ENCODE measurements around the gene NUDT14. TPM values are rescaled to one million over a fixed set of nuclear protein-coding genes. Genes with fewer than 3 reads are reported as not detected.

Gene NUDT14
- total RNA-seq, 2 experiments from 2014 or later, result 23.3 to 28.0 TPM

DNA sequence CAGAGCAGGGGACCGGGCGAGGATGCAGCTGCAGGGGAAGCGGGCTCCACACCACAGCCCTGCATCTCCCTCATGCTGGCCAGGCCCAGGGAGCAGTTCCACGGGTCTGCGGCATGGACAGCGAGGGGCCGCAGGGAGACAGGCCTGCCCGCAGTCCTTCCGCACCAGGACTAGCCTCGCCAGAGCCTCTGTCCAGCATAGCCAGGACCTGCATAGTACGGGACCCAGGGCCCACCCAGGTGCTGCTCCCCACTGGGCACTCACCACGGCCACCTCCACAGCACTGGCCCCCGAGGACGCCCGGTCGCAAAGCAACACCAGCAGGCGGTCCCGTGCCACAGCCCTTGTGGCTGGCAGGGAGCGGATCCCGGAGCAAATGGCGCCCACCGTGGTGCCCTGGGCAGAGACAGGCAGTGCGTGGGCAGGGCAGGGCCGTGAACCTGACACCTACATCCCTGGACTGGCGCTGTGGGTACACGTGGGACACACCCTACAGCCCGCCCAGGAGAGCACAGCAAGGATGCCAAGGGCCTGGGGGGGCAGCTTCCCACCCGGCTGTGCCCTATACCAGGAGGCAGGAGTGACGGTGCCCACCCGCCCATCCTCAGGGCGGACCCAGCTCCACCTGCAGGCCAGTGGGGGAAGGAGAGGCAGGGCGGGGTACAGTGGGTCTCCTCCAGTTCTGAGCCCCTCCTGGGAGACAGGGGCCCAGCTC, 36.3 kb downstream of the NUDT14 start:
- Mint-ChIP-seq H3K36me3 (peaks cover 2% of the 10 kb centered on the region), H3K27me3 (no peaks in the 10 kb centered on the region), H3K27ac (no peak overlapping the region), H3K4me3 (no peak overlapping the region), H3K4me1 (no peaks in the 10 kb centered on the region), H3K9me3 (peaks cover 9% of the 10 kb centered on the region)
- ATAC-seq (ENCODE audit: low read depth) (no peak), DNase-seq (peak; percentile 25)
- POLR2A ChIA-PET, result no interaction called here

DNA sequence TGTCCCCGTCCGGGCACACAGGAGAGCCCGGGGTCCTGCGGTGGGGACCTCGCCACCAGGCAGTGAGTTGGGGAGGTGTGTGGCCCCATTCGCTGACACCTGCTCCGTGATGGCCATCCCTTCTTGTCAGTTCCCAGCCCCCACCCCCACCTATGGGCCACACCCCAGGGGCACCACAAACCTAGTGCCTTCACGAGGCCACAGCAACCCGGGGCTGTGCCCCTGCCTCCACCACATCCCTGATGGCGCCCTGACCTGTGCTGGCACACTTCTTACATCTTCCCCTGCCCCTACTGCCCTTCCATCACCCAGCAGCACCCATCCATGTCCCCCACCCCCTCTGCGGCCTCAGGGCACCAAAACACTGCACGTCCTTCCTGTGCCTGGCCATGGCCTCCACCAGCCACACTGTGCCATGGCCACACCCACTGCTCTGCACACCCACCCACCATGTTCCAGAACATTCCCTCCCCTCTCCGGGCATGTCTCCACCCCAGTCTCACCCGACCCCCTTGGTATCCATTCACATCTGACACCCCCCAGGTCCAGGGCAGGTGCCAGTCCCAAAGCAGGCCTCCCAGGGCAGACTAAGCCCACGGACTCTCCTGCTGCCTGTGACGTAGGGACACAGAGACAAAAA, 37.0 kb downstream of the NUDT14 start:
- Mint-ChIP-seq H3K9me3 (peaks cover 9% of the 10 kb centered on the region), H3K4me1 (no peaks in the 10 kb centered on the region), H3K36me3 (peaks cover 2% of the 10 kb centered on the region), H3K27me3 (no peaks in the 10 kb centered on the region), H3K4me3 (no peak overlapping the region), H3K27ac (no peak overlapping the region)
- ATAC-seq (ENCODE audit: low read depth) (no peak), DNase-seq (no peak)
- POLR2A ChIA-PET, result no interaction called here

- Mint-ChIP-seq H3K9me3 (peaks cover 9% of the 10 kb centered on the region), H3K4me3 (no peak overlapping the region), H3K4me1 (no peaks in the 10 kb centered on the region), H3K27me3 (no peaks in the 10 kb centered on the region), H3K36me3 (peaks cover 2% of the 10 kb centered on the region), H3K27ac (no peak overlapping the region)
- POLR2A ChIA-PET, result no interaction called here
- no peak for DNase-seq
- ATAC-seq (ENCODE audit: low read depth), result no peak
These were observed 37.6 kb downstream of the NUDT14 start for GRCh38 chr14:105143451-105144025.

- Mint-ChIP-seq H3K4me1 (no peaks in the 10 kb centered on the region), H3K4me3 (no peak overlapping the region), H3K27me3 (no peaks in the 10 kb centered on the region), H3K36me3 (peaks cover 2% of the 10 kb centered on the region), H3K9me3 (peaks cover 9% of the 10 kb centered on the region), H3K27ac (no peak overlapping the region)
- POLR2A ChIA-PET, result no interaction called here
- ATAC-seq (ENCODE audit: low read depth) (no peak), DNase-seq (no peak)
These were observed 38.3 kb downstream of the NUDT14 start for GRCh38 chr14:105142651-105143450.

- H3K4me1 Mint-ChIP-seq, result no peaks in the 10 kb centered on the region
These were observed 39.4 kb downstream of the NUDT14 start for GRCh38 chr14:105141486-105142281.

GRCh38 chr14:105141026-105141425, 40.1 kb downstream of the NUDT14 start:
- Mint-ChIP-seq H3K4me1 (no peaks in the 10 kb centered on the region), H3K4me3 (no peak overlapping the region), H3K27me3 (no peaks in the 10 kb centered on the region), H3K36me3 (peaks cover 2% of the 10 kb centered on the region), H3K27ac (no peak overlapping the region), H3K9me3 (peaks cover 9% of the 10 kb centered on the region)
- ATAC-seq (ENCODE audit: low read depth), result no peak
- POLR2A ChIA-PET, result no interaction called here
- DNase-seq, result no peak

More at GRCh38 chr14:105141486-105142281, 39.4 kb downstream of the NUDT14 start:
- POLR2A ChIA-PET, result no interaction called here
- no peaks in the 10 kb centered on the region for H3K27me3 Mint-ChIP-seq
- ATAC-seq (ENCODE audit: low read depth) (no peak), DNase-seq (no peak)
- H3K9me3 Mint-ChIP-seq, result peaks cover 9% of the 10 kb centered on the region
- no peak overlapping the region for H3K4me3 Mint-ChIP-seq
- no peak overlapping the region for H3K27ac Mint-ChIP-seq
- H3K36me3 Mint-ChIP-seq, result peaks cover 2% of the 10 kb centered on the region

DNA sequence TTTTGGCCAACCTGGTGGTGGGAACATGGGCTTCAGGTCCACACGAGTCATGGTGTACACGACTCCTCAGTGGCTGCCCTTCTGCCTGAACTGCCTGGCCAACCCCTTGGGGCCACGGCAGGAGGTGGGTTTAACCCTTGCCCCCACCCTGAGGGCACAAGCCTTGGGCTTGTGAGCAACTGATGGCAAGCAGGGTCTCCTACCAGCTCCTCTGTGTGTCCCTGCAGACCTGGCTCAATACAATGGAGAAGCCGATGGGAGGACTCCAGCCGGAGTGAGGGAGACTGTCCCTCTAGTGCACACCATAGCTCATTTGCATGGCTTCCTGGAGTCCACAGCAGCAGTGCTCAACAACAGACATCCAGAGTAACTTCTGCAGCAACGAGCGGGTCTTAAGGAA, 40.5 kb downstream of the NUDT14 start:
- no peaks in the 10 kb centered on the region for H3K4me1 Mint-ChIP-seq
- H3K27me3 Mint-ChIP-seq, result no peaks in the 10 kb centered on the region
- H3K4me3 Mint-ChIP-seq, result no peak overlapping the region
- H3K9me3 Mint-ChIP-seq, result peaks cover 9% of the 10 kb centered on the region
- ATAC-seq (ENCODE audit: low read depth) (no peak), DNase-seq (no peak)
- no peak overlapping the region for H3K27ac Mint-ChIP-seq
- POLR2A ChIA-PET, result interaction anchor here (1.1 kb wide), 1 partner anchor 46 kb away, joined by 3 read pairs; no protein-coding TSS in a partner anchor
- H3K36me3 Mint-ChIP-seq, result peaks cover 2% of the 10 kb centered on the region

DNA sequence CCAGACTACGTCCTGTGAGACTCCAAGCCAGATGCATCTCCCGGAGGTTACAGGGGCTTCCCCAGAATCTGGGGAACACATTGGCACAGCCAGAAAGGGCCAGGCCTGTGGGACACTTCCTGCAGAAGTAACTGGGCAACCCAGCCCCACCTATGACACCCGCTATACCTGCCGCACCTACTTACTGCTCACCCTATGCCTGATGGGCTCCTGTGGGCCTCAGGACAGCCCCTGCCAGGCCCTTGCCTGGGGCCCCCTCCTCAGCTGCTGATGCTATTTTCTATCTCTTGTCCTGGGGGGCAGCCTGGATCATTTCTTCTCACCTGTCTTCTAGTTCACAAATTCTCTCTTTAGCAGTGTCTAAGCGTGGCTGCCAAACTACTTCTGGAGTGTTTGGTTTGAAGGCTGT, 41.3 kb downstream of the NUDT14 start:
- H3K36me3 Mint-ChIP-seq, result peaks cover 2% of the 10 kb centered on the region
- POLR2A ChIA-PET, result interaction anchor here (1.1 kb wide), 1 partner anchor 46 kb away, joined by 3 read pairs; no protein-coding TSS in a partner anchor
- H3K4me1 Mint-ChIP-seq, result no peaks in the 10 kb centered on the region
- ATAC-seq (ENCODE audit: low read depth) (no peak), DNase-seq (no peak)
- no peaks in the 10 kb centered on the region for H3K27me3 Mint-ChIP-seq
- H3K27ac Mint-ChIP-seq, result no peak overlapping the region
- peaks cover 9% of the 10 kb centered on the region for H3K9me3 Mint-ChIP-seq
- H3K4me3 Mint-ChIP-seq, result no peak overlapping the region

DNA sequence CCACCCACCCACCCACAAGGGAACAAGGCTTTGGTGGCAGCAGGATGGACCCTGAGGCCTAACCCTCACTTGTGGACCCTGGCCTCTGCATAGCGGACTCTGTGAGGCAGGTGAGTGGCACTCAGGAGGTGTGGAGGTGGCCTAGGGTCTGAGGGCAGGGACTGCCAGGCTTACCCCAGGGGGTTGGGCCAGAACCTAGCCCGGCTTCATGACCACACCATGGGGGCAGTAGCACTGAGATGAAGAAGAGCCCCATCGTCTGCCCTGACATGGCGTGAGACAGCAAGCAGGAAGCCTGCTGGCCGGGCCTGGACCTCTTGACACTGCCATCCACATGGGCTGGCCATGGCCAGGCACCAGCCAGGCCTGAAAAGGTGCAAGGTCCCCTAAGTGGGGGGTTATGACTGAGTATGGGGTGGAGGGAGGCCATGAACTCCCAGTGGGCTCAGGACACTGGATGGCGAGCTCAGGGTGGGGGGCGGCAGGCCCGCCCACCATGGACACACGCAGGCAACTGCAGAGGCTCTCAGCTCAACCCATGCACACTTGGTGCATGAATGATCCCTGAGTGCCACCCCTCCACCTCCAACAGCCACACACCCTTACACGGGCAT, 41.8 kb downstream of the NUDT14 start:
- no peaks in the 10 kb centered on the region for H3K27me3 Mint-ChIP-seq
- no peak overlapping the region for H3K4me3 Mint-ChIP-seq
- DNase-seq, result no peak
- POLR2A ChIA-PET, result no interaction called here
- no peaks in the 10 kb centered on the region for H3K4me1 Mint-ChIP-seq
- H3K36me3 Mint-ChIP-seq, result peaks cover 2% of the 10 kb centered on the region
- ATAC-seq (ENCODE audit: low read depth), result no peak
- no peak overlapping the region for H3K27ac Mint-ChIP-seq
- peaks cover 9% of the 10 kb centered on the region for H3K9me3 Mint-ChIP-seq

- Mint-ChIP-seq H3K9me3 (peaks cover 9% of the 10 kb centered on the region), H3K27ac (no peak overlapping the region), H3K4me3 (no peak overlapping the region), H3K4me1 (no peaks in the 10 kb centered on the region), H3K36me3 (peaks cover 2% of the 10 kb centered on the region), H3K27me3 (no peaks in the 10 kb centered on the region)
- no peak for DNase-seq
- POLR2A ChIA-PET, result no interaction called here
- ATAC-seq (ENCODE audit: low read depth), result no peak
These were observed 42.5 kb downstream of the NUDT14 start for GRCh38 chr14:105138551-105139111.

DNA sequence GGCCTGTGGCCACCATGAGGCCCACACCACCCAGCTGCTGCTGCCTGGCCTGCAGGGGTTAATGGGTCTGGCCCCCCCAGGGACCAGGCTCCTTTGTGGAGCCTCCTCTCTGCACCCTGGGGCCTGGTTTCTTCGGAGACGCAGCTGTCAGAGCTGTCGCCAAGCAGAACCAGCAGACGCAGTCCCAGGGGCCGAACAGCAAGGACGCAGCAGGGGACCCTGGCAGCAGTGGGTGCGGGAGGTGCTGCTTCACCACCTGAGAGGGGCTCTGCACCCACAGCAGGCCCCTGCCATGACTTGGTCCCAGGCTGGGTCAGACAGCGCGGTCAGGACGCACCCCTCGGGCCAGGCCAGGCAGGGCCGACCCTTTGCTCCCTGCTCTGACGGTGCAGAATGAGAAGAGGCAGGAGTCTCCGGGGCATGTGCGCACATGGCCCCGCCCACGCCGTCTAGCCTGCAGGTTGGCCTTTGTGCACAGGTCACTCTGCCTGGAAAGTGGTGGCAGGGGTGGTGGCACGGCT, 43.0 kb downstream of the NUDT14 start:
- H3K4me1 Mint-ChIP-seq, result no peaks in the 10 kb centered on the region
- no peak overlapping the region for H3K27ac Mint-ChIP-seq
- peaks cover 10% of the 10 kb centered on the region for H3K9me3 Mint-ChIP-seq
- POLR2A ChIA-PET, result no interaction called here
- H3K27me3 Mint-ChIP-seq, result peaks cover 3% of the 10 kb centered on the region
- DNase-seq, result no peak
- no peak overlapping the region for H3K4me3 Mint-ChIP-seq
- ATAC-seq (ENCODE audit: low read depth), result no peak
- peaks cover 2% of the 10 kb centered on the region for H3K36me3 Mint-ChIP-seq

GRCh38 chr14:105137481-105138020, 43.6 kb downstream of the NUDT14 start:
- H3K36me3 Mint-ChIP-seq, result peaks cover 2% of the 10 kb centered on the region
- POLR2A ChIA-PET, result no interaction called here

More at GRCh38 chr14:105137481-105138020, 43.6 kb downstream of the NUDT14 start:
- Mint-ChIP-seq H3K27ac (no peak overlapping the region), H3K4me1 (no peaks in the 10 kb centered on the region), H3K27me3 (peaks cover 6% of the 10 kb centered on the region), H3K4me3 (no peak overlapping the region), H3K9me3 (peaks cover 10% of the 10 kb centered on the region)
- no peak for DNase-seq
- ATAC-seq (ENCODE audit: low read depth), result no peak
